Fibroblast of pulmonary artery (primary cell): ENCODE results near the gene RBBP8.

Experiments used
- DNase-seq: peaks from one replicate; pipeline ENCODE4 v3.0.0-alpha.2; 2010; ENCODE audit warnings: low read depth
- H3K4me3 ChIP-seq: replicated peaks from 2 replicates; pipeline ENCODE4 v1.5.1; 2011; ENCODE audit warnings: low read depth, mild to moderate bottlenecking, control low read depth, low read length, moderate library complexity
- CTCF ChIP-seq: IDR thresholded peaks from 2 replicates; pipeline ENCODE4 v1.5.1; 2011; ENCODE audit warnings: mild to moderate bottlenecking, control low read depth, low read length, inconsistent platforms; ENCODE audit errors: missing control alignments

RBBP8 gene

GRCh38 chr18:23069481-23069880 is 136.4 kb downstream of the RBBP8 start:
- no peak for DNase-seq
- H3K4me3 ChIP-seq, result no peak overlapping the region
- no peak for TF ChIP-seq CTCF

DNA sequence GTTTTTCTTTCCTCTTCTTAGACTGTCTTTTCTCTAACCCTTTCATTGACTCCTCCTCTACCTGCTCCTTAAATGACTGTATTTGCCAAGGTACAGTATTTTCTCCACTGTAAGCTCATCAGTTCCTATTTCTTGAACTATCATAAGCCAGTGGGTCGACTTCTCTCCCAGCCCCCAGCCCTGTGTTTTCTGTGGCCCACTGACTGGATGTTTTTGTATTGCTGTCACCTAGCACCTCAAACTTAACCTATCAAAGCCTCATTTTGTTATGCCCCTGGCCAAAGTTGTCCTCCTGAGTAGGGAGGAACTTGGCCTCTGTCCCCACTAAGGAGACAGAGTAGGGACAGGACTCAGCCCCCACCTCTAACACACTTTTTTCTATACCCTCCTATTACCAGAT is 136.8 kb downstream of the RBBP8 start:
- DNase-seq, result no peak
- H3K4me3 ChIP-seq, result no peak overlapping the region
- TF ChIP-seq CTCF, result no peak

DNA sequence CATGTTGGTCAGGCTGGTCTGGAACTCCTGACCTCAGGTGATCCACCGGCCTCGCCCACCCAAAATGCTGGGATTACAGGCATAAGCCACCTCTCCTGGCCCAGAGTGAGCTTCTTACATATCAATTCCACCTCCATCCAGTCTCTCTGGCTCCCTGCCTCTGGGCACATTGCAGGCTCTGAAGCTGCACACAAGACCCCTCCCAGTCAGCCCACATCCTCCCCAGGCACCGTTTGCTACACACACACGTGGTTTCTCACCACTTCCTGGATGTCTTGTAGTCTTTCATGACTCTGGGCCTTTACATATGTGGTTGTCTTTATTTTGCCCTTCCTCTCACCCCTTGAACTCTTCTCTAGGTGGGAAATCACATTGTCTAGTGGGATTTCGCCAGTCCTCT is 138.2 kb downstream of the RBBP8 start:
- DNase-seq, result peak; percentile 16
- H3K4me3 ChIP-seq, result no peak overlapping the region
- TF ChIP-seq CTCF, result no peak

- DNase-seq, result no peak
- no peak overlapping the region for H3K4me3 ChIP-seq
These were observed 139.0 kb downstream of the RBBP8 start for GRCh38 chr18:23072079-23072478.

GRCh38 chr18:23073996-23074606 is 141.0 kb downstream of the RBBP8 start:
- H3K4me3 ChIP-seq, result no peak overlapping the region
- no peak for TF ChIP-seq CTCF
- DNase-seq, result no peak

More at GRCh38 chr18:23072079-23072478, 139.0 kb downstream of the RBBP8 start:
- no peak for TF ChIP-seq CTCF
